AG09319 (cell line): ENCODE measurements around the gene USP25.
A peak's percentile ranks its signal among the peaks of the same experiment; 100 is the strongest.

Experiments used
- DNase-seq: peaks from one replicate; pipeline ENCODE4 v3.0.0-alpha.2; 2010; ENCODE audit warnings: low read depth; ENCODE audit errors: extremely low read depth
- TF ChIP-seq, protein P1 (sequence below): IDR thresholded peaks from 2 replicates; pipeline ENCODE4 v1.5.1; 2011; ENCODE audit warnings: low read depth, mild to moderate bottlenecking, inconsistent platforms, low read length, moderate library complexity

USP25 gene, protein sequence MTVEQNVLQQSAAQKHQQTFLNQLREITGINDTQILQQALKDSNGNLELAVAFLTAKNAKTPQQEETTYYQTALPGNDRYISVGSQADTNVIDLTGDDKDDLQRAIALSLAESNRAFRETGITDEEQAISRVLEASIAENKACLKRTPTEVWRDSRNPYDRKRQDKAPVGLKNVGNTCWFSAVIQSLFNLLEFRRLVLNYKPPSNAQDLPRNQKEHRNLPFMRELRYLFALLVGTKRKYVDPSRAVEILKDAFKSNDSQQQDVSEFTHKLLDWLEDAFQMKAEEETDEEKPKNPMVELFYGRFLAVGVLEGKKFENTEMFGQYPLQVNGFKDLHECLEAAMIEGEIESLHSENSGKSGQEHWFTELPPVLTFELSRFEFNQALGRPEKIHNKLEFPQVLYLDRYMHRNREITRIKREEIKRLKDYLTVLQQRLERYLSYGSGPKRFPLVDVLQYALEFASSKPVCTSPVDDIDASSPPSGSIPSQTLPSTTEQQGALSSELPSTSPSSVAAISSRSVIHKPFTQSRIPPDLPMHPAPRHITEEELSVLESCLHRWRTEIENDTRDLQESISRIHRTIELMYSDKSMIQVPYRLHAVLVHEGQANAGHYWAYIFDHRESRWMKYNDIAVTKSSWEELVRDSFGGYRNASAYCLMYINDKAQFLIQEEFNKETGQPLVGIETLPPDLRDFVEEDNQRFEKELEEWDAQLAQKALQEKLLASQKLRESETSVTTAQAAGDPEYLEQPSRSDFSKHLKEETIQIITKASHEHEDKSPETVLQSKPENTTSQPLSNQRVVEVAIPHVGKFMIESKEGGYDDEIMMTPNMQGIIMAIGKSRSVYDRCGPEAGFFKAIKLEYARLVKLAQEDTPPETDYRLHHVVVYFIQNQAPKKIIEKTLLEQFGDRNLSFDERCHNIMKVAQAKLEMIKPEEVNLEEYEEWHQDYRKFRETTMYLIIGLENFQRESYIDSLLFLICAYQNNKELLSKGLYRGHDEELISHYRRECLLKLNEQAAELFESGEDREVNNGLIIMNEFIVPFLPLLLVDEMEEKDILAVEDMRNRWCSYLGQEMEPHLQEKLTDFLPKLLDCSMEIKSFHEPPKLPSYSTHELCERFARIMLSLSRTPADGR

DNA sequence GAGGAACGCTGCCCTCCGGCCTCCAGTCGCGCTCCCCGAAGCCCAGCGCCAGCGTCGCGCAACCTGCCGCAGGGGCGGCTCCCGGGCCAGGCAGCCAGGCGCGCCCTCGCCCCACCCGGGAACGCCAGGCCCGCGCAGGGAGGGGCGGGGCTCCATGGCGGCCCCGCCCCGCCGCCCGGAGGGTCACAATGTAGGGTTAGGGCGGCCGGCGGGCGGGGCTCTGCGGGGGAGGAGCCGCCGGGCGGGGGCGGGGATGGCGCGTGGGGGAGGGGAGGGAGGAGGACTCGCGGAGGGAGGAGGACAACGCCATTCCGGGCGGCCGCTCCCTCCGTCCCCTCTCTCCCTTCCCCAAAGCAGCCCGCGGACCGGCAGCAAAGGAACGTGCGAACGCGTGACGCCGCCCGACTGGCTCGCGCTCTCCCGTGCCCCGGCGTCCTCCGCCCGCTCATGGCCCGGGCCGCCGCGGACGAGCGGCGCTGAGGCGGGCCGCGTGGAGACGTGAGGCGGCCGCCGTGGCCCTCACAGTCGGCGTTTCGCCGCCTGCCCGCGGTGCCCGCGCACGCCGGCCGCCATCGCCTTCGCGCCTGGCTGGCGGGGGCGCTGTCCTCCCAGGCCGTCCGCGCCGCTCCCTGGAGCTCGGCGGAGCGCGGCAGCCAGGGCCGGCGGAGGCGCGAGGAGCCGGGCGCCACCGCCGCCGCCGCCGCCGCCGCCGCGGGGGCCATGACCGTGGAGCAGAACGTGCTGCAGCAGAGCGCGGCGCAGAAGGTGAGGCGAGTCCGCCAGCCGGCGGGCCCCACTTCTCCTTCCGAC, at the start of gene USP25:
TSS of gene USP25 (plus strand) at position 309 of the 810 bp plus-strand sequence. CDS start at position 721, 412 bp downstream.
- TF ChIP-seq, protein P1, sequence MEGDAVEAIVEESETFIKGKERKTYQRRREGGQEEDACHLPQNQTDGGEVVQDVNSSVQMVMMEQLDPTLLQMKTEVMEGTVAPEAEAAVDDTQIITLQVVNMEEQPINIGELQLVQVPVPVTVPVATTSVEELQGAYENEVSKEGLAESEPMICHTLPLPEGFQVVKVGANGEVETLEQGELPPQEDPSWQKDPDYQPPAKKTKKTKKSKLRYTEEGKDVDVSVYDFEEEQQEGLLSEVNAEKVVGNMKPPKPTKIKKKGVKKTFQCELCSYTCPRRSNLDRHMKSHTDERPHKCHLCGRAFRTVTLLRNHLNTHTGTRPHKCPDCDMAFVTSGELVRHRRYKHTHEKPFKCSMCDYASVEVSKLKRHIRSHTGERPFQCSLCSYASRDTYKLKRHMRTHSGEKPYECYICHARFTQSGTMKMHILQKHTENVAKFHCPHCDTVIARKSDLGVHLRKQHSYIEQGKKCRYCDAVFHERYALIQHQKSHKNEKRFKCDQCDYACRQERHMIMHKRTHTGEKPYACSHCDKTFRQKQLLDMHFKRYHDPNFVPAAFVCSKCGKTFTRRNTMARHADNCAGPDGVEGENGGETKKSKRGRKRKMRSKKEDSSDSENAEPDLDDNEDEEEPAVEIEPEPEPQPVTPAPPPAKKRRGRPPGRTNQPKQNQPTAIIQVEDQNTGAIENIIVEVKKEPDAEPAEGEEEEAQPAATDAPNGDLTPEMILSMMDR = peak; percentile 7
- peak; percentile 47 for DNase-seq

DNA sequence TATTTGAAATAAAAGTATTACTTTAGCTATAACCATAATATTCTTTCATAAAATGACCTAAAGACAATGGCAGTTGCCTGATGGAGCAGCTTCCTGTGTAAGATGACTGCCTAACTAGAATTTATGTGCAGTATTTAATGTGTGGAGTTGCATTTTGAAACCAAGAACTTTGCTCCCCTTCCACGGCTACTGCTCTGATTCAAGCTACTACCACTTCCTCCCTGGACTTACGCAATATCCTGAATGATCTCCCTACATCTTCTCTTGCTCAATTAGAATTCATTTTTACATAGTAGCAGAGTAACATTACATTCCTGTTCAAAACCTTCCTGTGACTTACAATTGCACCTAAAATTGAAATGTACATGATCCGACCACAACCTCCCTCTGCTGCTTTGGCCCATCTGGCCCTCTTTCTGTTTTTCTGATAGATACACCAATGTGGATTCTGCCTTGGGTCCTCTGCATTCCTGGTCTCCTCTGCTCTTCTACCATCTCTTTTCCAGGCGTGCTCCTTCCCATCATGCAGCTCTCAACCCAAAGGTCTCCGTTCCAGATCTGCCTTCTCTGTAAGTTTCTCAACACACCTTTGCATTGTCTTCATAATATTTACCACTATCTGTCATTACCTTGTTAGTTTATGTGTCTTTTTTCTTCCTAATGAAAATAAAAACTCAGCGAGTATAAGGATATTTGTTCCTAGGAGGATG, 47.4 kb upstream of the USP25 start:
- DNase-seq = no peak
- TF ChIP-seq, protein P1 = no peak

DNA sequence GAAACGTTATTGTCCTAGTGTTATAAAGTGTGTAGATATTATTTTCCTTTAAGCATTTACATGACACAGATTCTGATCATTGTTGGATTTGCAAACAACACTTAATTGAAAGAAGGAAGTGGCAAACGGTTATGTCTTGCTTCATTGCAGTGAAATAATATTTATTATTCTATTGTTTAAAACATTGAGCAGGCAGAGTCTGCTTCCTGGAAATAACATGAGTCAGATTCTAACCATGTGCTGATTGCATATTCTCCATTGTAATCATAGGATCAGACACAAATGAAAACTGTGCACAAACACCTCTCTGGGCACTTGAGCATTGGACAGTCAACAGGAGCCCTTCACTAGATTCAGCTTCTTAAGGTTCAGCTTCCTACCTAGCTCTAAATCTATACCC, 46.8 kb upstream of the USP25 start:
- no peak for DNase-seq
- TF ChIP-seq, protein P1 = no peak

DNA sequence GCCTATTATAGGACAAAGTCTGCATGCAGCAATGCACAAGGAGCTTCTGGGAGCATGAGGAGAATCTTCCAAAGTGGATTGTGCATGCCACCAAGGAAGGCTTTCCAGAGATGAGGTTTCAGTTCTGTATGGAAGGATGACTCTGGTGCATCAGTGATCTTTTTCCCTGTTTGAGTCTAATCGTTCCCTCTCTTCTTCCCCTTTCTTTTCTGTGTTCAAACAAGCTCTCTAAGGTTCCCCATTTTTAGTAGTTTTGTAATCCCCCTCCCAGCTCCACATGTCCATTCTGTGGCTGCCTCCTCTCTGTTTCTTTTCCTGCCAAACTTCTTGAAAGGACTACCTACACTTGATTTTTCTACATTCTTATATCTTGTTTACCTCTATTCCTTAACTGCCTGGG, 43.3 kb upstream of the USP25 start:
- TF ChIP-seq, protein P1 = no peak
- DNase-seq = no peak

DNA sequence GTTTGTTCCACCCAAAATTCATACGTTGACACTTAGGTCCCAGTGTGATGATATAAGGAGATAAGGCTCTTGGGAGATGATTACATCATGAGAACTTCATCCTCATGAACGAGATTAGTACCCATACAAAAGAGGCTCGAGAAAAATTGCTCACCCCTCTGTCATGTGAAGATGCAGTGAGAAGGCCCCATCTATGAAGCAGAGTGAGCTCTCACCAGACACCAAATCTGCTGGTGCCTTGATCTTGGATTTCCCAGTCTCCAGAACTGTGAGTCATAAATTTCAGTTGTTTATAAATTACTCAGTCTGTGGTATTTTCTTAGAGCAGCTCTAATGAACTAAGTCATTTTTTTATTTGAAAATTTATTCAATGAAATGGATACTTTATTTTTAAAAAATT, 42.6 kb upstream of the USP25 start:
- DNase-seq = no peak
- TF ChIP-seq, protein P1 = no peak

DNA sequence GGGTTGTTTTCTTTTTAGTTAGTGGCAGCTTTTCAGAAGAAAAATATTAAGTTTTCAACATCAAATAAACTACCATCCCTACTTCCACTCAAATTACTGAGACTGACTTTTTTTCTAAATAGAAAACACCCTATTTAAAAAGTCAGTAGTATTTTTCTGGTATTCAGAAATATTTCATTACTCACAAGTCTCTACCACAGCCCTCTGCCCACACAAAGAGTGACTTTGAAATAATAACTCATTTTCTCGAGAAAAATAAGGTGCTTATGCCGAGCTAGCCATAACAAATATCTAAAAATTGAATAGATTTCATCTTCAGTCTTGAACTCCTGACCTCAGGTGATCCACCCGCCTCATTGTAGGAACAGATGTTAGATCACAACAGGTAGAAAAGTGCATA, 41.8 kb upstream of the USP25 start:
- TF ChIP-seq, protein P1 = no peak
- no peak for DNase-seq
